GM23338 (cell line): ENCODE measurements around the gene LGALS9B. TPM values are rescaled to one million over a fixed set of nuclear protein-coding genes. Genes with fewer than 3 reads are reported as not detected.
A peak's percentile ranks its signal among the peaks of the same experiment; 100 is the strongest.
"Not testable (repeated sequence)": the region's sequence is repeated elsewhere in the genome, so short reads cannot be mapped to it uniquely, and the experiment has no call there.

Experiments used
- ATAC-seq: fragments of 200-7000 bp; cut with Tn5 transposase; 3 replicates; pipeline ENCODE4 v1.9.1; 2020
- DNase-seq: peaks from one replicate; pipeline ENCODE4 v3.0.0-alpha.2; 2015; ENCODE audit warnings: low spot score
- H2AFZ ChIP-seq: fragments of 200-600 bp; sonication (generic); 2 replicates; pipeline ENCODE4 v1.8.0; 2016; ENCODE audit warnings: antibody characterized with exemption, mild to moderate bottlenecking, moderate library complexity
- H3F3A ChIP-seq: fragments of 200-600 bp; sonication (generic); replicated peaks from 2 replicates; pipeline ENCODE4 v1.8.0; 2017; ENCODE audit warnings: antibody characterized with exemption, mixed run types, low read depth
- H3K27ac ChIP-seq: fragments of 200-600 bp; sonication (generic); 2 replicates; pipeline ENCODE4 v1.6.1; 2016; ENCODE audit warnings: low read depth
- H3K27me3 ChIP-seq: fragments of 200-600 bp; sonication (generic); 2 replicates; pipeline ENCODE4 v1.8.0; 2016; ENCODE audit warnings: mild to moderate bottlenecking, mixed run types, moderate library complexity; ENCODE audit not compliant: insufficient read depth
- H3K36me3 ChIP-seq: fragments of 200-600 bp; sonication (generic); 2 replicates; pipeline ENCODE4 v1.8.0; 2016; ENCODE audit warnings: mild to moderate bottlenecking; ENCODE audit not compliant: insufficient read depth
- H3K4me1 ChIP-seq: fragments of 200-600 bp; sonication (generic); 2 replicates; pipeline ENCODE4 v1.8.0; 2016; ENCODE audit warnings: mild to moderate bottlenecking, moderate library complexity; ENCODE audit not compliant: insufficient read depth
- H3K4me2 ChIP-seq: fragments of 200-600 bp; sonication (generic); 2 replicates; pipeline ENCODE4 v1.7.1; 2017; ENCODE audit warnings: mixed run types
- H3K4me3 ChIP-seq: fragments of 200-600 bp; sonication (generic); 2 replicates; pipeline ENCODE4 v1.6.1; 2016; ENCODE audit warnings: mixed run types
- H3K79me2 ChIP-seq: fragments of 200-600 bp; sonication (generic); replicated peaks from 2 replicates; pipeline ENCODE4 v1.8.0; 2017; ENCODE audit warnings: mild to moderate bottlenecking; ENCODE audit not compliant: insufficient read depth
- H3K9me2 ChIP-seq: fragments of 200-600 bp; sonication (generic); 2 replicates; pipeline ENCODE4 v1.8.0; 2017; ENCODE audit not compliant: insufficient read depth
- H4K20me1 ChIP-seq: fragments of 200-600 bp; sonication (generic); replicated peaks from 2 replicates; pipeline ENCODE4 v1.8.0; 2017; ENCODE audit warnings: mild to moderate bottlenecking; ENCODE audit not compliant: insufficient read depth
- H3K27ac Mint-ChIP-seq: 2 replicates; pipeline ENCODE4 v1.8.0; 2020; ENCODE audit warnings: inconsistent platforms, mild to moderate bottlenecking, moderate library complexity, mixed read lengths
- H3K27me3 Mint-ChIP-seq: 3 replicates; pipeline ENCODE4 v1.8.0; 2022; ENCODE audit warnings: low read depth, mild to moderate bottlenecking, moderate library complexity, mixed read lengths, inconsistent platforms; ENCODE audit not compliant: insufficient read depth, poor library complexity
- H3K36me3 Mint-ChIP-seq: 3 replicates; pipeline ENCODE4 v1.8.0; 2021; ENCODE audit warnings: low read depth, mild to moderate bottlenecking, inconsistent platforms, moderate library complexity, mixed read lengths
- H3K4me1 Mint-ChIP-seq: 3 replicates; pipeline ENCODE4 v1.8.0; 2020; ENCODE audit warnings: mild to moderate bottlenecking, inconsistent platforms, mixed read lengths
- H3K4me3 Mint-ChIP-seq: 3 replicates; pipeline ENCODE4 v1.8.0; 2021; ENCODE audit warnings: moderate library complexity, mild to moderate bottlenecking, inconsistent platforms, mixed read lengths
- H3K9me3 Mint-ChIP-seq: 3 replicates; pipeline ENCODE4 v1.8.0; 2020; ENCODE audit warnings: moderate library complexity, mild to moderate bottlenecking, inconsistent platforms, mixed read lengths
- CTCF ChIP-seq, 2 experiments: fragments of 200-600 bp in 1 of 2; sonication (generic) in 1 of 2; conservative IDR thresholded peaks; 2 replicates each; pipeline versions ENCODE4 v1.5.1 to v1.6.1; 2016 to 2017; ENCODE audit warnings: antibody characterized with exemption in 2 of 2, low read depth in 2 of 2, mild to moderate bottlenecking in 2 of 2, moderate library complexity in 1 of 2
- polyA plus RNA-seq: library from polyadenylated mRNA; unstranded; fragments of >200 nt; fragmentation: Nextera tagmentation; extraction: Ambion mirVana; gene quantifications from 2 replicates; pipeline ENCODE4 v1.2.1, GENCODE V29; 2016
- total RNA-seq: library from RNA; depleted of rRNA; stranded (reverse); fragments of >200 nt; shearing (Covaris generic); gene quantifications from 2 replicates; pipeline ENCODE4 v1.2.3, GENCODE V29; 2014

Gene LGALS9B
- total and polyA plus RNA-seq, 2 experiments from 2014 or later: not detected

DNA sequence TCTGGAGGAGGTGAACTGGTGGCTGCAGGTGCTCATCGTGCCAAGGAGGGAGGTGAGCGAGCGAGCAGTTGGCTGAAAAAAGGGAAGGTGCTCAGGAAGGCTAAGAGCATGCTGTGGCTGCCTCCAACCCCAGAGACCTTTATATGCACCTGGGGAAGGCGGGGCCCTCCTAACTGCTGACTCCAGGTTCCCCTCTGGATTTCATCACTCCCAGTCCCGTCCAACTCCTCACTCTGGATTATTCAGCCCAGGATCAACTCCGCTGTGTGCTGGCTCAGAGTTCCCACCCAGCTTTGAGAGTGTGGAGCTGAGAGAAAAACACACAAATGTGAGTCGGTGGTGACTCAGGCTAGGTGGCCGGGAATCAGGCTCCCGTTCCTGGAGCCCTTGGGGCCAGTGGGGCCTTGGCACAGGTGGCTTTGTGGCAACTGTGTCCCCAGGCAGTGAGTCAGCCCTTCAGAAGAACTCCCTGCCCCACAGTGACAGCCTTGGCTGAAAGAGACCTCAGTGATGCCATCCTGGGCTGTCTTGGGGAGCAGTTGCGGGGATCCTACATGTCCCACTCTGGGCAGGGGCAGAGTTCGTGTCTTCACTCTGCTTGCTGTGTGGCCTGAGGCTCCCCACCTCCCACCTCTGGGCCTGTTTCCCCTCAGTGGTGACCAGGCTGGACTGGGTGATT lies 37.2 kb upstream of the LGALS9B start:
- not testable (repeated sequence) for ATAC-seq, H3K36me3 Mint-ChIP-seq, H4K20me1 ChIP-seq, H3K27ac ChIP-seq, H3K27me3 Mint-ChIP-seq, DNase-seq, H3K9me3 Mint-ChIP-seq, H3K27ac Mint-ChIP-seq, H3K9me2 ChIP-seq, H2AFZ ChIP-seq, H3K79me2 ChIP-seq, H3F3A ChIP-seq, H3K4me2 ChIP-seq, H3K36me3 ChIP-seq, H3K4me1 ChIP-seq, H3K27me3 ChIP-seq, H3K4me3 ChIP-seq, H3K4me3 Mint-ChIP-seq, H3K4me1 Mint-ChIP-seq

DNA sequence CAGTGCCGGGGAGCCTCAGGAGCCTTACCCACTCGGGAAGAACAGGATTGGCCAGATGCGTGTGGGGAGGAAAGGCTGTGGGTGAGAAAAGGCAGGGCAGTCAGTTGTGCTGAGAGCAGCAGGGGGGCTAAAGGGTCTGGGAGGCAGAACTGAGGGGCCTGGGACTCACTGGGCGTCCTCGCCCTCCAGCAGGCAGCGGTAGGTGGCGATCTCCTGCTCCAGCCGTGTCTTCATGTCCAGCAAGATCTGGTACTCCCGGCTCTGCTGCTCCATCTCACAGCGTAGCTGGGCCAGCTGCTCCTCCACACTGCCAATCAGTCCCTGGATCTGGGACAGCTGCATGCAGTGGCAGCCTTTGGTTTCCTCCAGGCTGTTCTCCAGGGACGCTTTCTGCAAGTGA lies 34.6 kb upstream of the LGALS9B start:
- H3K27ac ChIP-seq, H4K20me1 ChIP-seq, H3K4me1 Mint-ChIP-seq, H3K36me3 ChIP-seq, DNase-seq, H3K4me3 ChIP-seq, H2AFZ ChIP-seq, H3K4me2 ChIP-seq, H3K27me3 ChIP-seq, H3K4me1 ChIP-seq, H3K79me2 ChIP-seq, H3K4me3 Mint-ChIP-seq, H3K27ac Mint-ChIP-seq, H3F3A ChIP-seq, H3K9me2 ChIP-seq, H3K9me3 Mint-ChIP-seq, H3K36me3 Mint-ChIP-seq, H3K27me3 Mint-ChIP-seq: not testable (repeated sequence)
- peak in 1 of 2 experiments; percentile 24; a peak in 1 of 4 replicates for TF ChIP-seq CTCF (conservative IDR thresholded peaks at IDR 0.05; ENCODE audit: low read depth in 2 of 2)
- ATAC-seq: peak; percentile 65

DNA sequence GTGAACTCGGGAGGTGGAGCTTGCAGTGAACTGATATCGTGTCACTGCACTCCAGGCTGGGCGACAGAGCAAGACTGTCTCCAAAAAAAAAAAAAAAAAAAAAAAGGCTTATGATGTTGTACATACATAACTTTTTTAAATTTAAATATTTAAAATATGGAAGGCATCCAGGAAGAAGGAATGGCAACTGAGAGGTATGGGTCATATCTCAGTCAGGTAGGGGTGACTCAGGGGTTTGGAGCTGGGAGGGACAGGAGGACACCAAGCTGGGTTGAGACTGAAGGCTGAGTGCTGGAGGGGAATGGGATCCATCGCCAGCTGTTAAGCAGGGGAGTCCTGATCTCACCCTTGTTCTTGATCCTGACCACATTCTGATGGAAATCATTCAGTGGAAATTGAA lies 33.0 kb upstream of the LGALS9B start:
- H3K27ac ChIP-seq, H3K4me3 Mint-ChIP-seq, DNase-seq, H3K4me1 Mint-ChIP-seq, H2AFZ ChIP-seq, H3K79me2 ChIP-seq, H4K20me1 ChIP-seq, H3K4me1 ChIP-seq, H3K4me3 ChIP-seq, H3F3A ChIP-seq, H3K9me2 ChIP-seq, H3K27me3 Mint-ChIP-seq, H3K9me3 Mint-ChIP-seq, H3K27ac Mint-ChIP-seq, H3K36me3 Mint-ChIP-seq, H3K36me3 ChIP-seq, H3K4me2 ChIP-seq, ATAC-seq, H3K27me3 ChIP-seq: not testable (repeated sequence)

GRCh38 chr17:20495420-20495819 lies 28.1 kb upstream of the LGALS9B start:
- not testable (repeated sequence) for H3K36me3 ChIP-seq, H3K4me3 Mint-ChIP-seq, H3K27ac Mint-ChIP-seq, ATAC-seq, H3K27me3 ChIP-seq, H4K20me1 ChIP-seq, H3K4me3 ChIP-seq, H3K4me1 ChIP-seq, H3K9me3 Mint-ChIP-seq, H3K36me3 Mint-ChIP-seq, H3K27ac ChIP-seq, H3K4me1 Mint-ChIP-seq, DNase-seq, H3F3A ChIP-seq, H3K9me2 ChIP-seq, H3K27me3 Mint-ChIP-seq, H3K79me2 ChIP-seq, H3K4me2 ChIP-seq, H2AFZ ChIP-seq

DNA sequence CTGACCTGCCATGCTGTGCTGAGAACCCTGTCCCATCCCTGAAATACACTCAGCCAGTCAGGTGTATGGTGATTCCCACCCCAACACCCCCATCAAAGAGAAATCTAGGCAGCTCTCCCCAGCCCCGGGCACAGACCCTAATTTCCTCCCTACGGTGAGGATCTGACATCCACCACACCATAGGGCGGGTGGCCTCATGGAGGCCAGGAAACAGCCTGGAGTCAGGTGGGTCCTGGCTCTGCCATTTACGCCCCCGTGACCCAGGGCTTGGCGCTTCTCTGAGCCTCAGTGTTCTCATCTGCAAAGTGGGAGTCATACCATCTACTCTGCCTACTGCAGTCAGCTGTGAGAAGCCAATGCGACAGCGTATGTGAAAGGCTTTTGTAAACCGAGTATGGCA lies 27.4 kb upstream of the LGALS9B start:
- H3K27ac Mint-ChIP-seq, H3K9me3 Mint-ChIP-seq, H3K27me3 ChIP-seq: not testable (repeated sequence)

DNA sequence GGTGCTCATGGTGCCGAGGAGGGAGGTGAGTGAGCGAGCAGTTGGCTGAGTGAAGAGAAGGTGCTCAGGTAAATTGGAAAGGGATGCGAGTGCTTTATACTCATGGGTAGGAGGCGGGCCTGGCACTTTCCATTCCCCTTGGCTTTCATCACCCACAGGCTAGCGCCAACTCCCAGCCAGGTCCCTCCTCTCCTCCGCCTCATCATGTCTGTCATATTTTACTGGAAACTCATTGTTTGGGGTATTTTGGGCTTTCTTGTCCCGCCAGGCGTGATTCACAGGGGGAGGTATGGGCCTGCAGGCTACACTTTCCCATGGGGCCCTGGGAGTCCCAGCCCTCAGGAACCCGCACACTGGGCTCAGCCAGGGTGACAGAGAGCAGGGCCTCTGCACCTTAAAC lies 26.8 kb upstream of the LGALS9B start:
- not testable (repeated sequence) for H3K79me2 ChIP-seq, H3K4me1 ChIP-seq, H3K4me2 ChIP-seq, H3K4me3 ChIP-seq, H3K36me3 ChIP-seq, H3K27ac Mint-ChIP-seq, H3K4me3 Mint-ChIP-seq, H2AFZ ChIP-seq, H3F3A ChIP-seq, H3K27me3 ChIP-seq, H3K27me3 Mint-ChIP-seq, H3K9me3 Mint-ChIP-seq, ATAC-seq, H3K4me1 Mint-ChIP-seq, H4K20me1 ChIP-seq, H3K9me2 ChIP-seq, H3K36me3 Mint-ChIP-seq, H3K27ac ChIP-seq, DNase-seq

More for the DNA sequence above, 27.4 kb upstream of the LGALS9B start:
- H2AFZ ChIP-seq, H3K27me3 Mint-ChIP-seq, H3F3A ChIP-seq, H3K4me2 ChIP-seq, H3K4me1 Mint-ChIP-seq, H3K27ac ChIP-seq, H3K36me3 Mint-ChIP-seq, H3K4me1 ChIP-seq, H3K4me3 ChIP-seq, H3K36me3 ChIP-seq, H3K79me2 ChIP-seq, DNase-seq, H3K4me3 Mint-ChIP-seq, ATAC-seq, H3K9me2 ChIP-seq, H4K20me1 ChIP-seq: not testable (repeated sequence)
